HG02623 (cell line): ENCODE measurements around the gene CPAMD8.

Experiments
- ATAC-seq: cut with Tn5 transposase; IDR thresholded peaks from one replicate; pipeline ENCODE4 v1.9.1; 2021; ENCODE audit warnings: moderate library complexity; ENCODE audit not compliant: unreplicated experiment

Gene CPAMD8

GRCh38 chr19:17026706-17027534 lies at the start of gene CPAMD8:
TSS of gene CPAMD8 (minus strand) at chr19:17026810. CDS start at chr19:17026642, 168 bp downstream.
- ATAC-seq = no peak

- no peak for ATAC-seq
Measured at GRCh38 chr19:17075864-17076542, 49.4 kb upstream of the CPAMD8 start.

GRCh38 chr19:17075035-17075863 lies 48.6 kb upstream of the CPAMD8 start, which contains the start of the genes HAUS8 and MYO9B:
TSS of gene HAUS8 (minus strand) at chr19:17075452. CDS start at chr19:17075422, 30 bp downstream.
TSS of gene MYO9B (plus strand) at chr19:17075777. CDS start at chr19:17101718, 25,941 bp downstream.
- peak; percentile 76 for ATAC-seq

DNA sequence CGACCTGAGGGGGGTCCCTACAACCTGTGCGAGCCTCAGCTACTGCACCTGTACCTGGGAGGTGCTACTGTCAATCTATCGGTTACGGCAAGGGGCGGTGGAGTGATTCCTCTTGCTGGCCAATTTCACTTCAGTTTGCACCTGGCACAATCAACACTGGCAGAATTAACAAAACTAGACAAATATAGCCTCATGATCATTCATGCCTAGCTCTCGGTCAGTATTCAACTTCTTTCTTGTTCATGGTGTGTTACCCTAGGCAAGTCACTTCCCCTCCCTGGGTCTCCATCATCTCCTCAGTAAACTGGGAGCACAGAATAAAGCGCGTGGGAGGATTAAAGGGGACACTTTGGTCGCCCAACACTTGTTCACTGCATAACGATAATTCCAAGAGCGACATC lies 48.0 kb upstream of the CPAMD8 start:
- no peak for ATAC-seq

- ATAC-seq = peak; percentile 8
Measured at GRCh38 chr19:17073869-17074633, 47.4 kb upstream of the CPAMD8 start.

DNA sequence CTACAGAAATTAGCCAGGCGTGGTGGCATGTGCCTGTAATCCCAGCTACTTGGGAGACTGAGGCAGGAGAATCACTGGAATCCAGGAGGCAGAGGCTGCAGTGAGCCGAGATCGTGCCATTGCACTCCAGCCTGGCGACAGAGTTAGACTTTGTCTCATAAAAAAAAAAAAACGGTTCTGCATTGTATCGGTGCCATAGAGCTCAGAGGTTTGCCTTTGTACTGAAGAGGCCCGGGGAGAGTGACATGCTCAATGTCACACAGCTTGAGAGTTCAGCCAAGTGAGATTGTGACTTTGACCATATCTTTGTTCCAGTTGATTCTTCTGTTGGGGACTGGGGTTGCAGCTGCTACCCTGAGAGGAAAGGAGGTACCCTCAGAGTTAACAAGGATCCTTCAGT lies 44.3 kb upstream of the CPAMD8 start:
- no peak for ATAC-seq

- ATAC-seq = no peak
Measured at GRCh38 chr19:17070421-17070820, 43.8 kb upstream of the CPAMD8 start.

- ATAC-seq = no peak
Measured at GRCh38 chr19:17069193-17069592, 42.6 kb upstream of the CPAMD8 start.

GRCh38 chr19:17063428-17063827 lies 36.8 kb upstream of the CPAMD8 start:
- no peak for ATAC-seq

- no peak for ATAC-seq
Measured at GRCh38 chr19:17061691-17062090, 35.1 kb upstream of the CPAMD8 start.

- no peak for ATAC-seq
Measured at GRCh38 chr19:17061205-17061604, 34.6 kb upstream of the CPAMD8 start.

GRCh38 chr19:17060802-17061201 lies 34.2 kb upstream of the CPAMD8 start:
- no peak for ATAC-seq

DNA sequence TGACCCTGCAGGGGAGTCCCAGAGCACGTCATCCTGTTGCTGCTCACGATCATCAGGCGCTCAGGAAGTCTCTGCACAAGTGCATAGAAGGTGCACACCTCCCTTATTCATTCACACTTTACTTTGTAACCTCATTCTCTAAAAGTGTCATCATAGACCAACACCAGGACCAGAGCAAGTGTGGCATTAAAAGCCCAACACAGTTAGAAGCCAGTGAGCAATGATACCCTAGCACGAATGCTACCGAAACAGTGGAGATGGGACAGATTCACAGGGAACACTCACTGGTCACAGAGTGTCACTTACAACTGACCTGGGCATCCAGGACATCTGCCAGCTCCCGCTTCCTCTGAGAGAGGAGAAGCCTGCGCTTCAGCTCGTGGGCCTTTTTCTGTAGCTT lies 31.6 kb upstream of the CPAMD8 start:
- no peak for ATAC-seq

GRCh38 chr19:17055636-17056035 lies 29.0 kb upstream of the CPAMD8 start:
- ATAC-seq = no peak

DNA sequence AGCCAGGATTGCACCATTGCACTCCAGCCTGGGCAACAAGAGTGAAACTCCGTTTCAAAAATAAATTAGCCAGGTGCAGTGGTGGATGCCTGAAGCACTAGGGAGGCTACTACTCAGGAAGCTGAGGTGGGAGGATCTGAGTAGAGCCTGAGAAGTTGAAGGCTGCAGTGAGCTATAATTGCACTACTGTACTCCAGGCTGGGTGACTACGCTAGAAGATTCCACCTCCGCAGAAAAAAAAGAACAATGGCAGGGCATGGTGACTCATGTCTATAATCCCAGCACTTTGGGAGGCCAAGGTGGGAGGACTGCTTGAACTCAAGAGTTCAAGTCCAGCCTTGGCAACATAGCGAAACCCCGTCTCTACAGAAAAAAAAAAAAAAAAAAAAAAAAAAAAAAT lies 28.1 kb upstream of the CPAMD8 start:
- no peak for ATAC-seq

DNA sequence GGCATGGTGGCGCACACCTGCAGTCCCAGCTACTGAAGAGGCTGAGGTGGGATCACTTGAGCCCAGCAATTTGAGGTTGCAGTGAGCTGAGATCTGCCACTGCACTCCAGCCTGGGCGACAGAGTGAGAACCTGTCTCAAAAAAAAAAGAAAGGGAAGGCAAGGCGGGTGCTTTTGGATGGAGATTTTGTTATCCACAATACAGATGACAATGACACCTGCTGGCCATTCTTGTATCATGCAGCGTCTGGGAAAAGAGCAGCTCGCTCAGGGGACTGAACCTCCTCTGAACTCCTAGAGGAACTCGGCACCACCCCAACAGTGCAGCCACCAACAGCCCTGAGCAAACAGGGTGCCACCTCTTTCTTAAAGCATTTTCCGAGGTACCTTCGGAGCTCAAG lies 25.8 kb upstream of the CPAMD8 start:
- no peak for ATAC-seq

- ATAC-seq = no peak
Measured at GRCh38 chr19:17049711-17050280, 23.2 kb upstream of the CPAMD8 start.

DNA sequence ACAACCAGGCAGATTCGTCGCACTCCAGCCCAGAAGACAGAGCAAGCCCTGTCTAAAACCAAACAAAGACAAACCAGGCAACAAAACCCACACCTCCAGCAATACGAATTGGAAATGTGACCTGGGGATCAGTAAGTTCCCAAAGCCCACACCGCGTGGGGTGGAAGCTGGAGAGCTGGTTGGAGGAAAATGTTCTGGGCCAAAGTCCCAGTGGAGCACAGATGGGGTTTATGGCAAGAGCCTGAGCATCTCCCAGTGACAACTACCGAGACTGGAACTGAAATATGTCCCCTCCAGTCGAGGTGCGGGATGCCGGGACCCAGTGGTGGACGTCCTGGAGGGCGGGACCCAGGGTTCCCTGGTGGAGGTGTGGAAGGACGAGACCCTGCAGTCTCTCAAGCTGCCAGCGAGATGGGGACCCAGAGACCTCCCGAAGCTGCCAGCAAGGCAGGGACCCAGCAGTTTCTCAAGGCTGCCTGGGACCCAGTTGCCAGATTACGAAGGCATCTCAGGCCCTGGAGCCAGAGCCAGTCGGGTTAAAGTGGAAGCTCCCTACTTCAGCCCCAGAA lies 22.4 kb upstream of the CPAMD8 start:
- ATAC-seq = no peak

GRCh38 chr19:17045907-17046502 lies 19.4 kb upstream of the CPAMD8 start:
- ATAC-seq = no peak
